DMS153 treated with DMSO at 0.1 percent for 48 hours (cell line): Measurements from ENCODE around the gene EFNA5.
"Not testable (repeated sequence)": the region's sequence is repeated elsewhere in the genome, so short reads cannot be mapped to it uniquely, and the experiment has no call there.

Experiments used
- DNase-seq: peaks from one replicate; lab custom pipeline; 2025; ENCODE audit not compliant: unreplicated experiment; lab: John Stamatoyannopoulos, UW

EFNA5 gene

DNA sequence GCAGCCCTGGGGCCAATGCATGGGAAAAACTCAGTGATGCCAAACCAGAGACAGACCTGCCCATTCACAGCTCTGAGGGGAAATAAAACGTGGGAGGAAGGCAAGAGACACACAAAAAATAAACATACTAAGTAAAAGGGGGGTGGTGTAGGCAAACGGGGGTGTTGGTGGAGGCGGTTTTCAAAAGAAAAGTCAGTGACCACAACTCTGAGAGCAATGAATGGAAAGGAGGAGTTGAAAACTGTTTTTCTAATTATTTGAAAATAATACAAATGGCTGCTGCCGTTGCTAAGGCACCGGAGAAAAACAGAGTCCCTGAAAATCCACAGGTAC, 293.5 kb downstream of the EFNA5 start:
- no peak for DNase-seq

DNA sequence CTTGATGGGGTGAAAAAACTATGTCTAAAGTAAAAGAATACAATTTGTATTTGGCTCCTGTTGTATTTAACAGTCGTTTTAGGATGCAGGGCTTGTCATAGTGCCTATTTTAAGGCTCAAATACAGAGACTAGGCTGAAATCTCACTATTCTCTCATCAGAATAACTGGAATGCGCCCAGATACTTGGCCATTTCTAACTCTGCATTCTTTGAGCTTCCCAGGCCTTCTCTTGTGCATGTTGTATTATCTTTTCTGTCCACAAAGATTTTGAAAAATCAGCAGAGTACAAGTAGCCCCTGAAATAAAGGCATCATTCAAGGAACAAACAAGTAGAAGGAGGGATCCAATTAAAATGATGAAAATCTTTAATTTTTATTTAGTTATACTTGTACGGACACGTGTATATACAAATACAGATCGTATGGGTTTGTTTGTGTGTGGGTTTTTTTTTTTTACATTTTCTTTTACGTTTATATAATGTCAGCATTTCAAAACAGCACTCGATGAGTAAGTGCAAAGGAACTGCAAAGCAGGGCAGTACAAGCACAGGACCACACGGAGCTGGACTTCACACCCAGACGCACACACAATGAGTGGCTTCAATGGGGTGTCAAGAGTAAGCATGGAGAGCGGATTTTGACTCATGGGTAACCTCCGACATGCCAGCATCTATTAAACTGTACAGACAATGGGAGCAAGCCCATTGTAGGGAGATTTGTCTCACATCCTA, 294.0 kb downstream of the EFNA5 start:
- no peak for DNase-seq

DNA sequence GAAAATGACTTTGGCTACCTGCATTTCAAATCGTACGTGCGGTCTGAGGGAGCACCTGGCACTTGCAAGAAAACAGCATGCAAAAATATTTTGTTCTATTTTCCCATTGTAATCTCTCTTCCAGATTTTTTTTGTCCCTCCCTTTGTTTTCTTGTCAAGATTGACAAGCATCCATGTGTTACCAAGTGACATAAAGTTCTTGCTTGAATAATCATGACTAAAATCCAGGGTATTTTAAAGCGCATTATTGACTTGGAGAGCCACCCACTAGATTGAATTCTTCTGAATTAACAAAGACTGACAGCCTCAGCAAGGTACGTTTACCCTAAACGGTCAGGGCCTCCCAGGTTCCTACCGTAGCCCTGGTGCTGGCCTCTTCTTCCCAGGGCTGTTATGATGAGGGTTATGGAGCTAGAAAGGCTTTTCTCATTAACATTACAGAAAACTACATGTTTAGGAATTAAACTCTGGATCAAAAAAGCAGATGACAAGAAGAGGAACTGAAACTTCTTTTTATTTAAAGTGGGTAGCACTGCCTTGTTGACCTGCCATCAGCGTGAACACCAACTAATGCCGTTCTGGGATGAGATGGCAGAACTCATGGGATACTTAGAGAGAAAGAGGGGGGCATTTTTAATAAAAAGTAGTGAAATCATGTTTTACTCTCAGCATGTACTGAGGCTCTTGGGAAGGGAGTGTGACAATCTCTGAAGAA, 297.0 kb downstream of the EFNA5 start:
- DNase-seq, result no peak

DNA sequence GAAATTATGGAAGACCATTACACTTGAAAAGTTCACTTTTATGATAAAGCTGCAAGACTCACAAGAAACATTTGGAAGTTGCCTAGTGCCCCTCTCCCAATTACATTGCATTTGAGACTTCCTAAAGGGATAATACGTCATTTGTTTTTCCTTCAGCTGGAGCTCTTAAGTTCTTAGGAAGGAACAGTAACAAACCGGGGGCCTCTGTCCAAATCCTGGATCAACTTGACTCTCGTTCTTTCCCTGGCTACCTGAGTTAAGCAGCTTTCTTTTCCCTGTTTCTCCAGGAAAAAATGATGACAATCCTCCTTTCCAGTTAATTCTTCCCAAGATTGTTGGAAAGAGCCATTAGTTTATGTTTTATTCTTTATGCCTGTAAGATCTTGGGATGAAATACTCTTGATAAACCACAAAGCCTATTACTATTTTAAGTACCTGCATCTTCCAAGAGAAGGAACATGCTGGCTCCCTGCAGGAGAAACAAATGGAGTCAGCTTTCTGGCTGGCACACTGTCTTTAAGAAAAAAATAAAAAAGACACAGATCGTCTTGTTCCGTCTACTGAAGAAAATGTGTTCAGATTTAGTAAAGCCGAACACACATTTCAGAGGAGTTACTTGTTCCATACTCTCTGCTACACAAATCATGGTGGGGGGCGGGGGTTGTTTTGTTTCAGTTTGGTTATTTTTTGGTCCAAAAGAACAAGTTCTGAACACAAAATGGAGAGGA, 297.9 kb downstream of the EFNA5 start:
- no peak for DNase-seq

DNA sequence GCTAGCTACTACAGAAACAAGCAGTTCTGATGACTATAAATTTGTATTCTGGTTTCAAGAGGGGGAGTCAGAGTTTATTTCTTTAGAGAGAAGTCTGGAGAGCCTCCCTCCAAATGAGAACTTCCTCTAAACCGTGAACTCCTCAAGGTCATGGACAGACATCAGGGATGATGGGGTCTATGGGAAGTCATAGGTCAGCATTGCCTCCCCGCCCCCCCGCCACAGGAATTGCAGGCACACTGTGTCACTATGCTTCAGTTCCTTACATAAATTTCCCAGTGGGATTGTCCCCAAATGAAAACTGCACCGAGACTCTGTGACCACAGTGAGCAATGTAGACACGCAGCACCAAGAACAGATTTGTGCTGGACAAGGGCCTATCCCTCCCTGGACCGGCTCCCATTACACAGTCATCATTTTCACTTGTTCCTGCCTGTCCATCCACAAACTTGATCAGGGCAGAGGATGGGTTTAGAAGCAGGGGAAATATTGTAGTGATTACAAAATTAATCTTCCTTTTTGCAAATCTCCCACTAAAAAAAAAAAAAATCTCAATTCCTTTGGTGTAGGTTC, 300.3 kb downstream of the EFNA5 start:
- DNase-seq, result no peak

DNA sequence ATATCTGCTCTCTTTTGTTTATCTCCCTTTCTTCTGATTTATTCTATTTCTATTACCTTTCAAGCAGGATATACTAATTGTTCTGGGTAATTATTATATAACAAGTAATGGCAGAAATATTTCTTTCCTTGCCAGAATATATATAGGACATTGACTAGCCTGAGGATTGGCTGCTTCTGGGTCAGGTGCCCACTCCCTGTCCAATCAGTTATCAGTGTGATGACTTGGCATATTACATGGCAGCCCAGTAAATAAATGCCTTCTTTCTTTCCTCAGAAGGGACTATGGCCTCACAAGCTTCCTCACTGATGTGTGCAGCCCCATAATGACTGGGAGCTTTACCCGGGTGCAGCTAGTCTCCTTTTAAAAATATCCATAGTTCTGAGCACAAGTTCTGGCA, 301.1 kb downstream of the EFNA5 start:
- DNase-seq, result no peak

DNA sequence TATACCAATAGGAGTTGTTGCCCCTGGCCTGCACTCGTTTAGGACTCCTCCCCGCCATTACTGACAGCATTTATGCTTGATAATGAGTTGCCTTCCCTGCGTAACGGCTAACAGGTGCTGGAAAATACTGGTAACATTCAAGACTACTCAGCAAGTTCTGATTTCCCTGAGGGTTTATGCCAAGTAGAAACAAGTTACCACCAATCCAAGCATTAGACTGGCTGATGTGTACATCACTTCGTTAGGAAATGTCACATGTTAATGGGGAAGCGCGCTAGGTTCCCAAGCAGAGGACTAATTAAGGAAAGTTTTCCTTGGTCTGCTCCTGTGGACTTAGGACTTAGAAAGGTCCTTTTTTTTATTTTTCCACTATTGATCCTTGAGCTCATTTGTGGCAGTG, 302.1 kb downstream of the EFNA5 start:
- no peak for DNase-seq

DNA sequence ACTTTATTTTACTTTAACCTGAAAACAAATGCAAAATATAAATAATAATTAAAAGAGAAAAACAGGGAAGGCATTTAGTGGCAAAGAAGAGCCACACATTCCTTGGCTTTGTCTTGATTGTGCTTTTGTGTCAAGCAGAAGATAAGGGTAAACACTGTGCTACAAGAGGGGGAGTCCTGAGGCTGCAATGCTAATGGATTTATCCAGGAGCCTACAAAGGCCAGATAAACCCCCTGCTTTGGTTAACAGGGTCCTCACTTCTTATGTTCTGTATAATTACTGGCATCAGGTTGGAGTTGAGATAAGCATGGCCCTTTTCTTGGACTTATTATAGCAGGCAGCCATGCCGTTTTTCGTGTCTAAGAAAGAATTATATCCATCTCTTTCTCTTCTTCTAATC, 302.8 kb downstream of the EFNA5 start:
- DNase-seq, result no peak

DNA sequence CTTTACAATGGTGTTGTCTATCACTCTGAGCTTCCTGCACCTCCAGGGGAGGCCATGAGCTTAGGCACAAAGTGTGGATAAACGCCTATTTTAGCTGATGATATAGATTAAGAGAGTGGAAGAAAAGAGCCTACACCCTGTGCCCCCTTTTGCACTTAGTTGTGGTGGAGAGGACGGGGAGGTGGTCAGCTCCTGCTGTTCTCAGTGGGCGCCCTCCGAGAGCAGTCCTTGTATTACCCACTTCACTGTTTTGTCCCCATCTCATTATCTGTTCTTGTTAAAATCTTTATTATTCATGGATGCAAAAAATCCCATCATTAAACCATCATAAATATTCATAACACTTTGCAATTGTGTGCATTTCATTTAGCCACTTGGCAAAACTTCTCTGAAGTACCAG, 303.3 kb downstream of the EFNA5 start:
- DNase-seq, result no peak

DNA sequence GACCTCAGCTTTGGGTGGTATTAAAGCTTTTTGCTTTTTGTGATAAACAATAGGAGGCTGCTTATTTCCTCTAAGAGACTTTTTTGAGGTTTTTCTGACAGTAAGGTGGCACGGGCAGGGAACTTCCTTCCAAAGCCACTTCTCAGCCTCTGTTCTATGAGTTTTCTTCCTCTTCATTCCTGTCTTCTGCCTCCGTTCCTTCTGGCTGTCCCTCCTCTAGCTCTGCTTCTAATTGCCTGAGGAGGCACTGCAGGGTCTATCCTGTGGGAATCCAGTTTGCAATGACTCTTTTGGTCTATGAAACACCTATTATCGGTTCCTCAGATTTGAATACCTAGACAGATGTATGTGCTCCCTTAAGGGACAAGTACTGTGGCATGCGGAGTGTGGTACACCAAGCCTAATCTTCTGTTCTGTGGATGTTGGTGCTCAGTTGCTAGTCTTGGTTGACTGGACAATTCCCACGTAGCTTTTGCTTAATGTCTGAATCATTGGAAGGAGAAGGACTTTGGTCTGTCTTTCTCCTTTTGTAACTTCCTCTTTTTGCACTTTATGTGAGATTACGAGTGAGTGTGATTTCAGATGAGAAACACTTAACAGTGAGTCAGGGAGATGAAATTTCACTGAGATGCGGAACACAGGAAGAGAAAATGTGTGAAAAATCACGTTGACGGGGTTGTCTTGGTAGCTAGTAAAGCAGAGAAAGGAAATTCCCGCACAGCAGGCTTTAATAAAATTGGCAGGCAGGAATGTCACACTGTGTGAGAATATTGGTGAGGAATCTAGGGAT, 305.2 kb downstream of the EFNA5 start:
- no peak for DNase-seq

DNA sequence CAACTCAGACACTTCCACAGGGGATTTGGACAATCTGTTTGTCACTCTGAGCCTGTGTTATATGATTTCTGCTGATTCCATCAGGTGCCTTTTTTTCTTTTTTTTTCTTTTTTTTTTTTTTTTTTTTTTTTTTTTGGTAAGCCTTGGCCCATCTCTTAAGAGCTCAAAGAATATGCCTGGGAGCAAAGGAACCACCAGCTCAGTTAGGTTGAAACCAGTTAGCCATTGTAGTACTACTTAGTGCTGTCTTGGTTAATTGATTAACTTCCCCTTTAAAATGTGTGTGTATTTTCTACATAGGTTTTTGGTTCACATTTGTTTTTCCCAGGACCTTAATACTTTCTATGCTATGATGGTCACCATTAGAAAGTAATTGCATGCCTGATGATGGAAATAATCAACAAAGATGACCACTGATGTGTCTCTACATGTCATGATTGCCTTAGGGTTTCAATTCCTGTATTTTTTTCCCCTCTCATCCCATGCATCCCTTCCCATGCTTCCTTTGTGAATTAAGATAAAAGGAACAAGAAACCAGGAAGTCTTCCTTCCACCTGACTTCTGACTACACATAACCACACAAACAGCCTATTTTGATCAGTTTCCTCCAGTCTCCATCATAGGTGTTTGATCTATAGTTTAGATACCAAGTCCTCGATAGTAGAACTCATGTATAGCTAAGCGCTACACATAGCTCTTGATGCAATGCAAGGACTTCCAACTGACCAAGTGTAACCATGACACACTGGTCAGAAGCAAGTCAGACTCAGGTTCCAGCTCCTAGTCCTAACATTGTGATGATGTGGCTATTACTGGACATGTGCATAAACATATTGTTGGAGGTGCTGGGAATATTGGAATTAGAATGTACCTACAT, 306.1 kb downstream of the EFNA5 start:
- DNase-seq, result no peak

DNA sequence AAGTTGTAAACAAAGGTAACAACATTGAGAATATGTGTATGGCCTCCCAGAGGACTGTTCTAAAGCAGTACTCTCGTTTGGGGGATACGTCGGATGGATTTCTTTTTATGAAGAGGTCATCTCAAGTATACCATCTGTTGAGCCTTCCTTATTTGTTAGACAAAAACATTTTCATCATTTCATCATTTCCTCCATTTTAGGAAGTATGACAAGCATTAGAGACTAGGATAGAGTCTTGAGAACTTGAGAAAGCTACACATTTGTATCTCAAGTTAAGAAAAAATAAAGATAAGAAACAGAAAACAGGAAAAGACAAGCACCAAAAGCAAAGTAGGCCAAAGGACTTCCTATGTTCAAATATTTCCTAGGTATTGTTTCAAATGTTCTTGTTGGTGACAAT, 307.0 kb downstream of the EFNA5 start:
- DNase-seq, result no peak

DNA sequence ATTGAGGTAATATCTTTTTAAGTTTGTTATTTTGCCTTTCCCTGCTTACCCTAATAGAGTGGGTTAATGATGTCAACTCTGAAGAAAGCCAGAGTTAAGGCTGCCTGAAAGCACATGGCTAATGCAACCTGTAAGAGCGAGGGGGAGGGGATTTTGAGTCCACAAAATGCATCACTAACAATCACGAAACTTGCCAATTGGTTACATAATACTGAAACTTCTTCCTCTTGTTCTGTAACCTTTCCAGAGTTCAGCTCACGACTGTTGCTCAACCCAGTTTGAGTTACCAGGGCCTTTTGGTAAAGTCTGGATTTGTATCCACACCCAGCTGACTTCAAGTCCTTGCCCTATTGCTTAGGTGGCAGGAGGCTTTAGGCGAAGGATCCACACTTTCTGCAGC, 308.8 kb downstream of the EFNA5 start:
- DNase-seq, result no peak

DNA sequence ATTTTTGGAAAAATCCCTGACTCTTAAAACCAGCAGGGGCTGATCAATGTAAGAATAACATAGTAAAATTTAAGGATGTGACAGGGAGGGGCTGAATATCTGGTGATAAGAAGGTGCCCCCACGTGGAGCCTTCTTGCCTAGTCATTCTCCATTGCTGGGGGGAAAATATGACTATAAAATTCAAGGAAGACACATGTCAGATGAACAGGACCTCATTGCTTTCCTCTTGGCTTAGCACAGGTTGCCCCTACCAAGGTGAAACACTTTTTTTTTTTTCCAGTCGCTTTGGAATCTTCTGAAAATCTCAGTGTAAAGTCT, 310.9 kb downstream of the EFNA5 start:
- no peak for DNase-seq

DNA sequence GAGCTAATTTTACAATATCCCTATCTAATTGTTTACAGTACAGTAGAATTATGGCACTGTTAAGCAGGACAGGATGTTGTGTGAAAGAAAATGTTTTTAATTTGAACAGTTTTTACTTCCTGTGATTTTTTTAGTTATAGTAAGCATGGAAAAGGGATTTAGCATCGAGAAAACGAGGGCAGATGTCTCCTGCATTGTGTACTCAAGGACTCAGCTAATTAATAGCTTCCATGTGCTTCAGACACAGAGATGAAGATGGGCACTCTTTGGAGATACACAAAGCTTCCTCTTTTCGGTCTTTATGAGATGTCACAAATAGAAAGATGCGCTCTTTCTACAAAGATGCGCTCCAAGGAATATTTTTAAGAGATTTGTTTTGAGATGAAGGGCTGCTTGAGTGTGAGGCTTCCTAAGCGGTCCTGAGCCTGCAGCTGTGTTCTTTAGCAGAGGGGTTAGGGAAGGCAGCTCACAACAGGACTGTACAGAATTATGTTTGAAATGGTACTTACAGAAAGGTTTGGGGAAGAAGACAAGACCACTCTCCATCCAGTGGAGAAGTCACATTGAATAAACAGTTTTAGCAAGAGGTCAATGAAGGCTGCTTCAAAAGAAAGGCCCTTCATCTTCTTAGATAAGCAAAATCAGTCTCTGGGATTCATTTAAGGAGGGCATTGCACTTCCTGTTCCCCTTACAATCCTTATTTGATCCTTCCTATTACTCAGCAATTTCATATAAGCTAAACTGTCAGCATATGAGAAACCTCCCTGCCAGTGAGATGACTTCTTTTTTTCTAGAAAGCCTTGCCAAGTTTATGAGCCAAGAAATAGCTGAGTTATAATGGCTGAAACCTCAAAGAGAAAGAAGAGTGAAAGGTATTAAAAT, 311.5 kb downstream of the EFNA5 start:
- DNase-seq, result no peak

DNA sequence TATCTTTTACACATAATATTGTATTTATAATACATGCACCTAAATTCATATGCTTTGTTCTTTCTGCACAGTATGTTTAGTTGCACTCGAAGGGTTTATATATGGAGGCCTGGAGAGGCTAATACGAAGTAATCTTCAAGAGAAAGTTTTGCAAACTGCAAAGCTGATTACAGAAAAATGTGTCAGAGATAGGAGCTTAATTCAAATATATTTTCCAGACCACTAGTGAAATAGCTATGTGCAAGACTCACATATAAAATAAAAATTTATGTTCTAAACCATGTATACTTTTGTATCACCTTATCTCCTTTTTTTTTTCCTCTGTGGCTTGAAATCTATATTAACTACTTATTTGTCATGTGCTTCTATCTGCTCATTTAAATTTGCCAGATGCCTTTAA, 313.8 kb downstream of the EFNA5 start:
- no peak for DNase-seq

DNA sequence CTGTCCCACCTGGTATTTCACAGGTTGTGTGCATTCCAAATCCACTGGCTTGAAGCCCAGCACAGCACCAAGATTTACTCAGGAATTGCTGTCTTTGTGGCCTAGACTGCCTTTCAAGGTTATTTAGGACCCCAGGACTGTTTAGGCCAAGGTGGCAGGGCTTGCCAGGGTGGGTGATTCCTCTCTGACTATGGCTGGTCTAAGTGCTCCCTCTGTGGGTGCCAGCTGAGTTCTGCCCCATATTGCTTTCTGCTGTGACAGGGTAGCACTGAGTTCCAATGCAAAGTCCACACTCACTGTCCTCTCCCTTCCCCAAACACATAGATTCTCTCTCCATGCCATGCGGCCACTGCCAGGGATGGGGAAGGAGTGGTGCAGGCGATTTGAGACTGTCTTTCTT, 318.2 kb downstream of the EFNA5 start:
- DNase-seq, result no peak

DNA sequence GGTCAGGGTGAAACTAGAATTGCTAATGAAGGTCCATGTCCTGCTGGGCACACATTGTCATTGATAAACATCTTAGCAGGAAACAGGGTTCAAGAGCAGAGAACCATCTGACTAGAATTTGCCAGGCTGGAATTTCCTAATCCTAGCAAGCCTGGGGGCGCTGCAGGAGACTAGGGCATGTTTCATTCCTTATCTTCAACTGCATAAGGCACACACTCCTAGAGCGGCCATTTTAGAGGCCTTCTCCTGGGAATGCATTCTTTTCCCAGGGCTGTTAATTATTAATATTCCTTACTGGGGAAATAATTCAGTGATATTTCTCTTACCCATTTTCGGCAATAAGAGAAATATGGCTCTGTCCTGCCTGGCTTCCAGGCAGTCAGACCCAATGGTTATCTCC, 324.2 kb downstream of the EFNA5 start:
- not testable (repeated sequence) for DNase-seq

DNA sequence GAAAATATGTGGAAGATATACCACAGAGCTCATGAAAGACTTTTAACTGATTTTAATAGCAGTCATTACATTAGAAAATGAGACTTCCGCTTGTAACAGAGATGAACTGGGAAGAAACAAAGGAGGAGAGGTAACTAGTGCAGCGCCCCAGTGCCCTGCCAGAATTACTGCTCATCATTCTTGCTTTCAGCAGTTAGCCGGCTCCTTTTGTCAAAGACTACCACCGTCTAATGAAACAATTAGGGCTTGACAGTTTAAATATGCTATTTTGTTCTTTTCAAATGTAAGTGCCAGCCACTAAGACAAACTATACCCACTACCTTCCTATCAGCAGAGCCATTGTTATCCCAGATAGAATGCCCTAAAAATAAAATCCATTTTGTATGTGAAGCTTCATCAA, 328.4 kb downstream of the EFNA5 start:
- no peak for DNase-seq
